ENCODE measurements around the gene ITGB7. TPM values are rescaled to one million over a fixed set of nuclear protein-coding genes. Genes with fewer than 3 reads are reported as not detected.

ITGB7 gene
- total and polyA plus RNA-seq, 11 donors: 0.12 to 11.6 (median 1.1) TPM

DNA sequence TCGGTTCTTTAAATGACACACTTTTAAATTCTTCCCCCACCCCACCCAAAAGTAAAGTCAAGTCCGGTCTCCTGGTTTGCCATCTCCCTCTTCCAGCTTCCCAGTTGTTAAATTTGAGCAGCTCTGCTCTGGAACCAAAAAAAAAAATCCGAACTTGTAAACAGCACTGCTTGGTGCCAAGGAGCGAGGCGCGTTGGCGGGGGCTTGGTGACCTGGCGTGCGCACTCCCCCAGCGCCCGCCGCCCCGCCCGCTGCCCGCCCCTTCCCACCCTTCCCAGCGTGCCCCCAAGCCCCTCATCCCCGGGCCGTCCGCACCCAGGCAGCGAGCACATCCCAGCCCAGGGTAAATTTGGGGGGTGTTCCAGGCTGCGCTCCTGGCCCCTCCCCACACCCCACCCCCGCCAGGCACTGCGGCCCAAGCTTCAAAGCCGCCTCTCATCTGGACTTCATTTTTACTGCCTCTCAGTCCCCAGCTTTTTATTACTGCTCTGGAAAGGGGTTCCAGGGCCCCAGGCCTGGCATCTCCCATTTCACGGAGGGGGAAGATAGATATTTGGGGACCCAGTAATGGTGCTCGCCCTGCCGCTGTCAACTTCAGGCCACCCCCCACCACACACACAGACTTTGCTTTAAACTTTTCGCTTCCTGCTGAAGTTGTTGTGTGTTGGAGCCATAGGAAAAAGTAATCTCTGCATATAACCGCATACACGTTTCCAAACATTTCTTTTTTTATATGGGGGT, 11.7 kb upstream of the ITGB7 start:
- peak overlapping the region; percentile 29 to 100 (median 100) for H3K27ac ChIP-seq

DNA sequence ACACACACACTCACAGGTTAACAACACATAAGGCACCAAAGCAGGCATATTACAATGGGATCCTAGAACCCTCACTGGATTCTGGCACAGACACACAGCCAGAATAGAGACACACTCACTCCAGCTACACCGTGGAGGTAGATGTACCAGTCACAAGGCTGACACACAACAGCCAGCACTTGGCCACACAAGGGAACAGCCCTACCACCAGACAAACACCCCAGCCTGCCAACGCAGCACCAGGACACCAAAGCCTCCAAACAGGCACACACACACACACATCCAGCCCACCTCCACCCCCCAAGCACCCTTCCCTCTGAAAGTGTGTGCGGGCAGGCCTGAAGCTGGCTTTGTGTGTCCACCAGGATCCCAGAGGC, 10.9 kb upstream of the ITGB7 start:
- intact Hi-C loops (cut with DNase I): loop anchor here in 2 of 10 donors (2.0 to 10.0 kb wide), 2 partner anchors 33 to 287 kb away; partner anchors contain the start of genes NPFF (in 1 of the 2) and TARBP2 (in 1 of the 2)
- Histone ChIP-seq H3K27me3 (no peaks in the 10 kb centered on the region), H3K4me1 (peaks cover 16 to 88% (median 61%) of the 10 kb centered on the region in 12 donors), H3K36me3 (peaks cover 0 to 24% (median 15%) of the 10 kb centered on the region in 9 donors), H3K9me3 (no peaks in the 10 kb centered on the region), H3K4me3 (peak overlapping the region in 11 of 12 donors; percentile 57 to 95 (median 77)), H3K27ac (peak overlapping the region; percentile 29 to 100 (median 100))
- TF ChIP-seq POLR2A (IDR thresholded peaks at IDR 0.05): no peak
- TF ChIP-seq, protein P1, sequence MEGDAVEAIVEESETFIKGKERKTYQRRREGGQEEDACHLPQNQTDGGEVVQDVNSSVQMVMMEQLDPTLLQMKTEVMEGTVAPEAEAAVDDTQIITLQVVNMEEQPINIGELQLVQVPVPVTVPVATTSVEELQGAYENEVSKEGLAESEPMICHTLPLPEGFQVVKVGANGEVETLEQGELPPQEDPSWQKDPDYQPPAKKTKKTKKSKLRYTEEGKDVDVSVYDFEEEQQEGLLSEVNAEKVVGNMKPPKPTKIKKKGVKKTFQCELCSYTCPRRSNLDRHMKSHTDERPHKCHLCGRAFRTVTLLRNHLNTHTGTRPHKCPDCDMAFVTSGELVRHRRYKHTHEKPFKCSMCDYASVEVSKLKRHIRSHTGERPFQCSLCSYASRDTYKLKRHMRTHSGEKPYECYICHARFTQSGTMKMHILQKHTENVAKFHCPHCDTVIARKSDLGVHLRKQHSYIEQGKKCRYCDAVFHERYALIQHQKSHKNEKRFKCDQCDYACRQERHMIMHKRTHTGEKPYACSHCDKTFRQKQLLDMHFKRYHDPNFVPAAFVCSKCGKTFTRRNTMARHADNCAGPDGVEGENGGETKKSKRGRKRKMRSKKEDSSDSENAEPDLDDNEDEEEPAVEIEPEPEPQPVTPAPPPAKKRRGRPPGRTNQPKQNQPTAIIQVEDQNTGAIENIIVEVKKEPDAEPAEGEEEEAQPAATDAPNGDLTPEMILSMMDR (IDR thresholded peaks at IDR 0.05): no peak
- DNase-seq: peak in 1 of 5 donors; percentile 29
- ATAC-seq: no peak
- 31 to 49% (median 36%) methylated on average over 2 to 3 of the region's 3 CpGs for WGBS, 4 donors

More for the DNA sequence above, 11.7 kb upstream of the ITGB7 start:
- peaks cover 0 to 16% (median 7%) of the 10 kb centered on the region in 9 donors for H3K36me3 ChIP-seq
- intact Hi-C loops (cut with DNase I): loop anchor here in 2 of 10 donors (2.0 to 10.0 kb wide), 2 partner anchors 32 to 286 kb away; partner anchors contain the start of genes NPFF (in 1 of the 2) and TARBP2 (in 1 of the 2)
- 31 to 47% (median 37%) methylated on average over 26 to 30 of the region's 30 CpGs for WGBS, 4 donors
- H3K4me3 ChIP-seq: peak overlapping the region; percentile 57 to 95 (median 74)
- peaks cover 13 to 88% (median 62%) of the 10 kb centered on the region in 12 donors for H3K4me1 ChIP-seq
- DNase-seq (peak in 2 of 5 donors; percentile 48 to 67), ATAC-seq (no peak)
- no peaks in the 10 kb centered on the region for H3K9me3 ChIP-seq
- TF ChIP-seq POLR2A (IDR thresholded peaks at IDR 0.05): no peak
- TF ChIP-seq, protein P1 (IDR thresholded peaks at IDR 0.05): no peak
- no peaks in the 10 kb centered on the region for H3K27me3 ChIP-seq

DNA sequence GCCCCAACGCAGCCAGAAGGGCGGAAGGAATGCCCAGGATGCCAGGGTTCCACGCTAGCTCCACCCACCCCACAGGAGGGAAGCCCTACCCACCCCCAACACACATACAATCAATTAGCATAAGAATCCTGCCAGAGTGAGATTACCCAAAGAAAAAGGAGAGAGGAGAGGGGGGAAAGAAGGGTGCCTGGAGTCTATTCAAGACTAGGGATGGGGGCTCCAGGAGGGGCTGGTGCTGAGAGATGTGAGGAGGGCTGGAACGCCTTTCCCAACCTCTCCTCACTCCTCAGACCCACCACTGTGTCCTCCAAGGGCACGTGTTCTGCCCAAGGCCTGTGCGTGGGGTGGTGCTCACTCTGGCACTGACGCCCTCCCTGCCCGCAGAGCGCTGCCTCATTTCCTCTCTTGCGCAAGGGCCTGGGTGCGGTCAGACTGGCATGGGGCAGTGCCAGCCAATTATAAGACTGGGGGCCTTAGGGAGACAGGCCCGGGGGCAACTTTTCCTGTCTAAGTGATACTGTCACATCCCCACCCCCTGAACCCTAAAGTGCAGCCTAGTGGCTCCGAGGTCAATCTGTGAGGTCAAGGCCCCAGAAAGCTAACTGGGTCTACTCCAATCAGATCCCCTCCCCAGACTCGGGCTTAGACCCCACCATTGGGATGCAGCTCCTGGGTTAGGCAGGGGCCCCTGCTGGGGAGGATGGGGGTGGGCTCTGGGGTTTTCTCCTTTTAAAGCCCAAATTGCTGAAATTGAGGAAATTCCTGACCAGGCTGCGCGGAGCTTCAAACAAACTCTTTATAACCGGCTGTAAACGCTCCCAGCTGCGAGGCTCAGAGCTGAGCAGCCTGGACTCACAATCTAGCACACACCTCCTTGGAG, 10.2 kb upstream of the ITGB7 start:
- ATAC-seq (no peak), DNase-seq (peak in 2 of 5 donors; percentile 50 to 77)
- H3K36me3 ChIP-seq: peaks cover 0 to 30% (median 20%) of the 10 kb centered on the region in 9 donors
- H3K4me3 ChIP-seq: peak overlapping the region in 7 of 12 donors; percentile 68 to 95 (median 79)
- H3K9me3 ChIP-seq: no peaks in the 10 kb centered on the region
- intact Hi-C loops (cut with DNase I): loop anchor here in 1 of 10 donors (10.0 kb wide), 1 partner anchor 288 kb away; the partner anchor contains the start of genes NPFF and TARBP2
- H3K4me1 ChIP-seq: peaks cover 16 to 85% (median 57%) of the 10 kb centered on the region in 12 donors
- 56 to 65% (median 62%) methylated on average over 19 of the region's 19 CpGs for WGBS, 4 donors
- TF ChIP-seq, protein P1 (IDR thresholded peaks at IDR 0.05): no peak
- TF ChIP-seq POLR2A (IDR thresholded peaks at IDR 0.05): no peak
- peak overlapping the region; percentile 29 to 100 (median 100) for H3K27ac ChIP-seq
- H3K27me3 ChIP-seq: no peaks in the 10 kb centered on the region
